VCaP (cell line): ENCODE measurements around the gene GDI2.

Experiments
- H3K27ac ChIP-seq: fragments of 450-650 bp; 2 replicates; pipeline ENCODE4 v1.5.1; 2017
- CTCF ChIP-seq: fragments of 450-650 bp; conservative IDR thresholded peaks from 2 replicates; pipeline ENCODE4 v1.5.1; 2017; ENCODE audit warnings: mild to moderate bottlenecking, moderate library complexity

GDI2 gene

DNA sequence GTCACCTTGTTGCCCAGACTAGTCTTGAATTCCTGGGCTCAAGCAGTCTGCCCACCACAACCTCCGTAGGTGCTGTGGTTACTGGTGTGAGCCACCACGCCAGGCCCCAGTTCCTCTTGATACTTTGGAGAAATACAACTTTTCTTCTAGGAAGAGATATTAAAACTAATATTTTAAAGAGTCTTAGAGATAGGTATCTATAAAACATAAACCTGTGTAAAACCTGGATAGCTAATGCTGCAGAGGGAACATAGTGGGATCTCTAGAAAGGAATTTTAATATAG is 4.8 kb upstream of the GDI2 start:
- H3K27ac ChIP-seq: no peak overlapping the region

DNA sequence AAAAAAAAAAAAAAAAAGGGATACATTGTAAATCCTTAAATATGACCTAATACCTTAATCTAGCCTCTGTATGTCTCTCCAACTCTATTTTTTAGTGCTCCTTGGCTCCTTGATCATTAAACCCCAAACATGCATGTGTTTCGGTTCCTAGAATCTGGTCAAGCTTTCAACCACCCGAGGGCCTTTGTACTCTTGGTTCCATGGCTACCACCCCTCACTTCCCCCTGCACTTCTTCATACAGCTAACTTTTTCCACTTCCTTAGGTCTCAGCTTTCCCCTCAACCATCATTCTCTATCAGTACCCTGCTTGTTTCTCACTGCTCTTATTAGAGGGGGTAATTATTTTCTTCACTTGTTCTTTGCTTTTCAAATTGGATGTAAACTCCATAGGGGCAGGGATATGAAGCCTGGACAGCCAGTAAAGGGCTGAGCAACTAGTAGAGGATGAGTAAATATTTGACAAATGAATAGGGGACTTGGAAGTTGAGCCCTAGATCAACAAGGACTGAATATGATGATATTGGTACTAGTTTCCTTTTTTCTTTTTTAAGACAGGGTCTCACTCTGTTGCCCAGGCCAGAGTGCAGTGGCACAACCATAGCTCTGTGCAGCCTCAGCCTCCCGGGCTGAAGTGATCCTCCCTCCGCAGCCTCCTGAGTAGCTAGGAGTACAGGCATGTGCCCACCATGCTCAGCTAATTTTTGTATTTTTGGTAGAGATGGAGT is 4.3 kb upstream of the GDI2 start:
- H3K27ac ChIP-seq: no peak overlapping the region
- no peak for TF ChIP-seq CTCF

More for the DNA sequence above, 4.8 kb upstream of the GDI2 start:
- no peak for TF ChIP-seq CTCF

DNA sequence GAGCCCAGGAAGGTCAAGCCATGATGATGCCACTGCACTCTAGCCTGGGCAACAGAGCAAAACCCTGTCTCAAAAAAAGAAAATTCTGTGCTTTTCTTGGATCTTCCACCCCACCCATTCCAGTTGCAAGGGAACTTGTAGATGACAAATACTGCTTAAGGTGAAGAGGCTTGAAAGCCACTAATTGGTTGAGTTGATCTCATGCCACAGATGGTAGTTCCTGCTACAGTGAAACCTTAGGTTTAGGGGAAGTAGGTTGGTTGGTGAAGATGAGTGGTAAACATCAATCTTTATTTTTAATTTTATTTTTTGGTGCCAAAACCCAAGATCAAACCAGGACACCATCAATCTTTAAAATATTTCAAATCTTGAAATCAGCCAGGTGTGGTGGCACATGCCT is 2.9 kb upstream of the GDI2 start:
- no peak for TF ChIP-seq CTCF
- H3K27ac ChIP-seq: no peak overlapping the region

GRCh38 chr10:5814110-5815107 is 1.2 kb upstream of the GDI2 start:
- peak overlapping the region; percentile 96 for H3K27ac ChIP-seq
- TF ChIP-seq CTCF: no peak

DNA sequence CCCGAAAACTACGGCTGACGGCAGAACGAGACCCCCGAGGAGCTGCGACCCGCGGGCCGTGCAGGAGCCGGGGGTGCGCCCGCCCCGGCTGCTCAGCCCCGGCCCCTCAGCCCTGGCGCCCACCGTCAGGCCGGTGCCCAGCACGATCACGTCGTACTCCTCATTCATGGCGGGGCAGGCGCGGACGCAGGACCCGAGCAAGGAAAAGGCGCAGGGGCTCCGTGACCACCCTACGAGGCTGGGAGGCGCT is 218 bp downstream of the GDI2 start:
- H3K27ac ChIP-seq: peak overlapping the region; percentile 96
- no peak for TF ChIP-seq CTCF

- TF ChIP-seq CTCF: no peak
- H3K27ac ChIP-seq: peak overlapping the region; percentile 96
Observed at GRCh38 chr10:5812283-5813090, 747 bp downstream of the GDI2 start.

- peak overlapping the region; percentile 96 for H3K27ac ChIP-seq
- TF ChIP-seq CTCF: no peak
Observed at GRCh38 chr10:5811387-5811821, 1.8 kb downstream of the GDI2 start.
